GM19324 (cell line): ENCODE measurements around the gene ERVFRD-1.

Experiments
- ATAC-seq: cut with Tn5 transposase; IDR thresholded peaks from one replicate; pipeline ENCODE4 v1.9.1; 2021; ENCODE audit warnings: mild to moderate bottlenecking, moderate library complexity; ENCODE audit not compliant: unreplicated experiment, low FRiP score

Gene ERVFRD-1, protein sequence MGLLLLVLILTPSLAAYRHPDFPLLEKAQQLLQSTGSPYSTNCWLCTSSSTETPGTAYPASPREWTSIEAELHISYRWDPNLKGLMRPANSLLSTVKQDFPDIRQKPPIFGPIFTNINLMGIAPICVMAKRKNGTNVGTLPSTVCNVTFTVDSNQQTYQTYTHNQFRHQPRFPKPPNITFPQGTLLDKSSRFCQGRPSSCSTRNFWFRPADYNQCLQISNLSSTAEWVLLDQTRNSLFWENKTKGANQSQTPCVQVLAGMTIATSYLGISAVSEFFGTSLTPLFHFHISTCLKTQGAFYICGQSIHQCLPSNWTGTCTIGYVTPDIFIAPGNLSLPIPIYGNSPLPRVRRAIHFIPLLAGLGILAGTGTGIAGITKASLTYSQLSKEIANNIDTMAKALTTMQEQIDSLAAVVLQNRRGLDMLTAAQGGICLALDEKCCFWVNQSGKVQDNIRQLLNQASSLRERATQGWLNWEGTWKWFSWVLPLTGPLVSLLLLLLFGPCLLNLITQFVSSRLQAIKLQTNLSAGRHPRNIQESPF

DNA sequence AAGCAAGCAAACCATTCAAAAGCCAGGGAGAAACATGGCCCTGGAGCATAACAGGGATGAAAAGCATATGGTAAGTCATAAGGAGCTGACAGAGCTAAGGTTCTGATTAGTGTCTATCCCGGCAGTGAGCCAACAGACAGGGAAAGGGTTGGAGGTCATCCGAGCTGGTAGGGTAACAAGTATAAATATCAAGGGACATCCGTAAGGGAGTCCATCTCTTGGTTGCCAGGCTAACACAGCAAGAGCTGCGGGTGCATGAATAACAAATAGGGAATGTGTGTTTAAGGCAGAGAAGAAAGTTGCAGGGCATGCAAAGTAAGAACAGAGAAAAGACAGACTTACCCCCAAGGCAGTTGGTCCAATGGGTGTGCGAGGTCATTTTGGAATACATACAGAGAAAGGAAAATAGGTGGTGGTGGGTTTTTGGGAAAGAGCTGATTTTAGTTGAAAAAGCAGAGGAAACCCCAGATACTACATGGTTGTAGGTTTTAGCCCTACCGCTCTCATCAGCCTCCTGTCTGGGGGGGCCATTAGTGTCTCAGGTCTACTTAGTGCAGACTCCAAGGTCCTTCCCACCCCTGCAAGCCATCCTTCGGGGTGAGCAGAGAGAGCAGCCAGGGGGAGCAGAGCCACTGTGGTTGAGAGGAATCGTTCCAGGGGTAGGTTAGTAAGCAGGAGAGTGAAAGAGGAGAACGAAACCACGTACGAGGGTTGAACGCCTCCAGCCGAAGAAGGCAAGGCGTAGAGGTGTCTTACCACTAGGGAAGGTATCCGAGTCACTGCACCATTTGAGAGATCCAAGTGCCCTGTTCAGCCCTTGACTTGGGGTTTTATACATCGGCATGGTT lies at the start of gene ERVFRD-1:
Gene ERVFRD-1, minus strand, starts transcription at position 805 of the 848 bp plus-strand sequence. CDS start 6,415 bp downstream, outside the sequence.
- peak; percentile 46 for ATAC-seq

DNA sequence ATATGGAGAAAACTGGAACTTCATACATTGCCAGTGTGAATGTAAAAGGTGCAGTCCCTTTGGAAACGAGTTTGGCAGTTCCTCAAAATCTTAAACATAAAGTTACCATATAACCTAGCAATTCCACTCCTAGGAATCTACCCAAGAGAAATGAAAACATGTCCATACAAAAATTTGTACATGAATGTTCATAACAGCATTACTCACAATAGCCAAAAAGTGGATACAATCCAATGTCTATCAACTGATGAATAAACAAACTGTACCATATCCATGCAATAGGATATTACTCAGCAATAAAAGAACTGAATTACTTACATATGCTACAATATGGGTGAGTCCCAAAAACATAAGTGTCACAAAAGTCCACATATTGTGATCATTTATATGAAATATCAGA lies 48.7 kb upstream of the ERVFRD-1 start:
- no peak for ATAC-seq

DNA sequence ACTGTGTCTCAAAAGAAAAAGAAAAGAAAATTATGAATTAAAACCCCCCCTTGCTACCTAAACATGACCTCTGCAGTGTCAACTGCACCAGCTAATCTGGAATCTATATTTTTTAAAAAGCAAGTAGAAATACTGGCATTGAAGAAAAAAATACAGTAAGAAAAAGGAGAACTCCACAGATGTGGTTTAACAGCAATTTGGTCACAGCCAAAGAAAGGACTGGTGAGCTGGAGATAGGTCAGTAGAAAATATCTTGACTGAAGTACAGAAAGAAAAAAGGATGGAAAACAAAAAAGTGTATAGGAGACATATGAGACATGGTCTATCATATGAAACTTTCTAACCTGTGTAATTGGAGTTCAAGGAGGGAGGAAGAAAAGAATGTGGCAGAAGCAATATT lies 44.1 kb upstream of the ERVFRD-1 start:
- ATAC-seq, result no peak

DNA sequence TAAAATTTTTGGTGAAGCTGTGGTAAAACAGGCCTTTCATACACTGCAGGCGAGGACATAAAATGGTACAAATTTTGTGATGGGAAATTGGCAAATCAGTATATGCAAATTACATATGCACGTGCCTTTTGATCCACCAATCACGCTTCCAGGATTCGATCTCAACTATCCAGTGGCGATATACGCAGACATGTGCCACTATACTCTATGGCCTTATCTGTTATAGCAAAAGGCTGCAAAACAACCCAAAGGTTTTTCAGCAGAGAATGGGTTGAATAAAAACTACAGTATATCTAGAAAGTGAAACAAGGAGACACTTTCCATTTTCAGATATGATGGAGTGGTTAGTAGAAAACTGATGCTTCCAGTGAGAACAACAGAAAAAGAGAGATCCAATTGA lies 41.9 kb upstream of the ERVFRD-1 start:
- ATAC-seq, result no peak

DNA sequence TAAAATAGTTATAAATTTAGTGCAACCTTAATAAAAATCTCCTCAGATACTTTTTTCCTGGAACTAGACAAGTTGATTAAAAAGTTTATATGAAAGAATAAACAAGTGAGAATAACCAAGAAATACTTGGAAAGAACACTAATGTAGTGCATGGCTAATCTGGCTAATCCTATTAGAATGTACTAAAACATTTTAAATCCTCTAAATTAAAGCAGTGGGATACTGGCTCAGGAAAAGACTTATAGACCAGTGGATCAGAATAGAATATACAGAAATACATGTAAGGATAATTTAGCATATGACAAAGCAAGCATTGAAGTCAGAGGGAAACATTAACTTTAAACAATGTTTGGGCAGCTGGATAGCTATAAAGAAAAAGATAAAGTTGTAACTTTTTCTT lies 41.1 kb upstream of the ERVFRD-1 start:
- no peak for ATAC-seq

DNA sequence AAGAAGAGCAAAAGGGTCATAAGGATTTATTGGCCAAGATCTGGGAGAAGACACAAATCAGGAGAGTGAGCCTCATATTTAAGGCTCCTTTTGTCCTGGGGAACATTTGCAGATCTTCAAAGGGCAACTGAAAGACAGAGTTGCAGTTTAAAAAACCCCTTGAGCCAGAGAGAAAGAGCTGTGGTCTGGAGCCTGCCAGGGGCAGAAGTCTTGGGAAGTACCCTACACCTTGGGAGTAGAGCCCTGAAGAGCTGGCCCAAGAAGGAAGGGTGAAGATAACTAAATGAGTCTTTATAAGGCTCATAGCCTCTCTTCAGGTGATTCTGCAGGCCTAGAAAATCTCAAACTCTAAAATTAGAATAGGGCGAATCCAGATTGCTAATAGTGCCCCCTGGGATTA lies 40.0 kb upstream of the ERVFRD-1 start:
- no peak for ATAC-seq

DNA sequence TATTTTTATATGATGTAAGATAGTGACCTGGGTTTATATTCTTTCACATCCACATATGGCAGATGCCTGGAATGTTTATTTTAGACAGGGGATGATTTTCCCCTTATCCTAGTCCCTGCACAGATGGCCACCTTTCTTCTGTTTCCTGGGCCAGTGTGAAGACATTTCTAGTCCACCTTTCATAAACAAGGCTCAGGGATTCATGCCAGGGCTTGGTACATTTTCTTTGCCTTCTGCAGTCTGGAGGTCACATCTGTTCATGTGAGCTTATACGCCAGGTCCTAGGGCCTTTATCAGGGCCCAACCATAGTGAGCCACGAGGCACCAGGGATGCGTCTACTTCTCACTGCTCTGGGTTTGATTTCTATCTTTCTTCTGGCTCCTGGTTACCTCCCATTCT lies 38.0 kb upstream of the ERVFRD-1 start:
- ATAC-seq, result no peak

DNA sequence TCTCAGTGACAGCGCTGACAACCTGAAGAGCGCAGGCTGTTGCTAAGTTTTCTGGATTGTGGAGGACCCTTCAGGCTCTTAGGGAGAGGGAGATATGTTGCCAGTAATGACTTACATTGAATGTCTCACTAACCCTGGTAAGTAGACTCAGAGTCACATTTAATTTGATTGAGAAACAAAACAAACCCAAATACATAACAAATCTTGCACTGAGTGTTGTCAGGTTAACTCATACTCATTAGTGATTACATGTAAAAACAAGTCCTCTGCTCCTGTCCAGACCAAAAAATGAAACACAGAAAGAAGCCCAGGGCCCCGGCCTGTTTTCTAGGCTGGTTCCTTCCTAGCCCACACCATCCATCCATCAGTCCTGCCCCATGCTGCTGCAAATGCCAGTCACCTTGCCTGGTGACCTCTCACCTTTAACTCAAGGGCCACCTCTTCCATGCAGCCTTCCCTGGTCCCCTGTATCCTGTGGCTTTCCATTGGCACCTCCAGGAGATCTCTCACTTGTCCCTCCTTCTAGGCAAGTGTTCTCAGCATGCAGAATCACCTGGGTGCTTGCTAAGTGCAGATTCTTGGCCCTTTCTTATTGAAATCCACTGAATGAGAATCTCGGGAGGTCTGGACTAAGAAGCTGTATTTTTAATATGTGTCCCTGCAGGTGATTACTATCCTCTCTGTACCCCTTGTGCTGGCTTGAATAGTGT lies 34.7 kb upstream of the ERVFRD-1 start:
- ATAC-seq, result no peak

DNA sequence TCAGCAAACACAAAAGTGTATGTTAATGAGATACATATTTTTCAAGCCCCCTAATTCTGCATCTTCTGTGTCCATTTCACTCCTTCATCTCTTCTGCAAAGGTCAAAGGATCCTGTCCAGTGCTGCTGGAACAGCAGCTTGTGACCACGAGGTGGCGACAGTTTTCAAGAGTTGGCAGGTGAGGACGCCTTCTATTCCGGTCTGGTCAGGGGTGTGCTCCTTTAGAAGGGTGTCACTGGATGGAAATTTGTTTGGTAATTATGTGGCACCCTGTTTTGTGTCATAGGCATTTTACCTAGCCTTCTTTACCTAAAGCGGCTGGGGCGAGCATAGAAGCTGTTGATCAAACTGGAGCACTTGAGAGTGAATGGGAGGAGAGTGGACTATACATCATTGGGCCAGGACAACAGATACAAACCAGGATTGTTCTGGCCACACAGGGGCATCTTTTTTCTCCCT lies 32.9 kb upstream of the ERVFRD-1 start:
- ATAC-seq, result no peak

DNA sequence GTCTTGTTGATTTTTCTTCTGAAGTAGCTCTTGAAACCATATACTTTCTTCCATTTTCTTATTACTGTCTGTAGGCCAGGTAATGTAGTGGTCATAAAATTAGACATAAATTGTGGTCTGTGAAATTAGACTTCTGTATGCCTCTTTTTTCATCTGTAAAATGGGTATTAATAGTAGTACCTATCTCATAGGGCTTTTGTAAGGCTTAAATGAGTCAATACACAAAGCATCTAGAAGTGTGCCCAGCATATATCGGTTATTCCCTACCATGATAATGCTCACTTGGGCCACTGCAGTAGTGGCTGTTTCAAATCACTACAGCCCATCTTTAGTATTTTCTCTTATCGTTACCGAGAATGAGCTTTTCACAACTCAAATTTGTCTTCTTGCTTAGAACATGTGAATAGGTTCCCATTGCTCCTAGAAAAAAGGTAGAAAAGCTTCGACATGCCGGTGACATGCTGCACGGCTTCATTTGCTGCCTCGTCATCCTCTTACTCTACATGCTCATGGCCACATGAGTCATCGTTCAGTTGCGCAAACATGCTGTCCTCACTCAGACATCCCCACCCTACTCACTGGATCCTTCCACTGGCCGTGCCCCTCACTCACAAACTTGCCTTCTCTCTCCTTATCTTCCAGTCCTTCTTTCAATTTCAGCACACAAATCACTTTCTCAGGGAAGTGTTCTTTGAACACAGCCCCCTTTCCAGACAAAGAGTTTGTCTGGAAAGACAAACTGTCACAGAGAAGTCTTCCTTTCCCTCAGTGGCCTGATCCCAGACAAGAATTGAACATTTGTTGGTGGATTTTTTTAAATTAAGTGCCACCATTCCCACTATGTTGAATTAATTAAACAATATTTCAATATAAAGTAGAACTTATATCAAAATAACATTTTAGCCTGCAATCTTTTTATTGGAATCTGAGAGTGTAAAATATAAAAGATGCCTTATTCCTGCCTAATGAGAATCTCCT lies 32.2 kb upstream of the ERVFRD-1 start:
- no peak for ATAC-seq

DNA sequence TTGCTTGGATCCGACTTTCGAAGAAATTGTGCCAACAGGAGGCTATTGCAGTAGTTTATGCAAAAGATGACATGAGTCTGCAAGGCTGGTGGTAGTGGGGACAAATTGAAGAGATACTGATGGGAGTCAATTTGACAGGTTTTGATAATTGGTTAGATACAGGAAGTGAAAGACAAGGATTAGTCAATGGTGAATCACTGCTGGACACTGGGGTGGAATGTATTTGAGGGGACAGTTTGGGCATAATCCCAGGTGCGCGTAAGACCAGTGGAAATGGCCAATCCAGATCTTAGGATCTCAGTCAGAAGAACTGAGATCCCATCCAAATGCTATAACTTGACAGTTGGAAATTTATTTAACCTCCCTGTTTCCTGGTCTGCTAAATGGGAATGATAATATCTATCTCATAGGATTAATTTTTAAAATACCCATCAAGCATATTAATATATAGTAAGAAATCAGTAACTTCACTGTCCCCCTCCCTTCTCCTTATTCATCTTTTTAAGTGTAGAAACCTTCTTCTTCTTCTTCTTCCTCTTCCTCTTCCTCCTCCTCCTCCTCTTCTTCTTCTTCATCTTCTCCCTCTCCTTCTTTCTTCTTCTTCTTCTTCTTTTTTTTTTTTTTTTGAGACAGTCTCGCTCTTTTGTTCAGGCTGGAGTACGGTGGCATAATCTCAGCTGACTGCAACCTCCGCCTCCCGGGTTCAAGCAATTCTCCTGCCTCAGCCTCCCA lies 30.9 kb upstream of the ERVFRD-1 start:
- no peak for ATAC-seq

DNA sequence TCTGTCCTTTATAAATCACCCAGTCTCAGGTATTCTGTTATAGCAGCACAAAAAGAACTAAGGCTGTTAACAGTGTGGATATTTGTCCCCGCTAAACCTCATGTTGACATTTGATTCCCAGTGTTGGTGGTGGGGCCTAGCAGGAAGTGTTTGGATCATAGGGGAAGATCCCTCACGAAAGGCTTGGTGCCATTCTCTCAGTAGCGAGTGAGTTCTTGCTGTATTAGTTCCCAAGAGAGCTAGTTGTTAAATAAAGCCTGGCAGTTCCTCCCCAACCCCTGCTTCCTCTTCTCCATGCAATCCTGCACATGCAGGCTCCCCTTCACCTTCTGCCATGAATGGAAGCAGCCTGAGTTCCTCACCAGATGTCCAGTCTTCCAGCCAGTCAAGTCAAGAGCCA lies 29.8 kb upstream of the ERVFRD-1 start:
- no peak for ATAC-seq

DNA sequence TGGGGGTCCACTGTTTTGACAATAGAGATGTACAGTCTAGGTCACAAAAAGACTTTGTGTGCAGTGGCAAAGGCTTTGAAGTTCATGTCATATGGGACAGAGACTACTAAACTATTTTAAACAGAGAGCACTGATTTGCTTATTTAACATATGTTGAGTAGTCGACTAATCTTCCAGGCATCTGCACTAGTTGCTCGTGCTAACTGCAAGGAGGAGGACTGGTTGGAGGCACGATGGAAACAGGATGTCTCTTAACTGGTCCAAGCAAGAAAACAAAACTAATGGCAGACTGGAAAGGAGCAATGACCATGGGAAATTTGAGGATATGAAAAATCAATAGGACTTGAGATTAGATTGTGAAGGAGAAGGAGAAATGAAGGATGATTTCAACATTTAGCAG lies 28.5 kb upstream of the ERVFRD-1 start:
- no peak for ATAC-seq

DNA sequence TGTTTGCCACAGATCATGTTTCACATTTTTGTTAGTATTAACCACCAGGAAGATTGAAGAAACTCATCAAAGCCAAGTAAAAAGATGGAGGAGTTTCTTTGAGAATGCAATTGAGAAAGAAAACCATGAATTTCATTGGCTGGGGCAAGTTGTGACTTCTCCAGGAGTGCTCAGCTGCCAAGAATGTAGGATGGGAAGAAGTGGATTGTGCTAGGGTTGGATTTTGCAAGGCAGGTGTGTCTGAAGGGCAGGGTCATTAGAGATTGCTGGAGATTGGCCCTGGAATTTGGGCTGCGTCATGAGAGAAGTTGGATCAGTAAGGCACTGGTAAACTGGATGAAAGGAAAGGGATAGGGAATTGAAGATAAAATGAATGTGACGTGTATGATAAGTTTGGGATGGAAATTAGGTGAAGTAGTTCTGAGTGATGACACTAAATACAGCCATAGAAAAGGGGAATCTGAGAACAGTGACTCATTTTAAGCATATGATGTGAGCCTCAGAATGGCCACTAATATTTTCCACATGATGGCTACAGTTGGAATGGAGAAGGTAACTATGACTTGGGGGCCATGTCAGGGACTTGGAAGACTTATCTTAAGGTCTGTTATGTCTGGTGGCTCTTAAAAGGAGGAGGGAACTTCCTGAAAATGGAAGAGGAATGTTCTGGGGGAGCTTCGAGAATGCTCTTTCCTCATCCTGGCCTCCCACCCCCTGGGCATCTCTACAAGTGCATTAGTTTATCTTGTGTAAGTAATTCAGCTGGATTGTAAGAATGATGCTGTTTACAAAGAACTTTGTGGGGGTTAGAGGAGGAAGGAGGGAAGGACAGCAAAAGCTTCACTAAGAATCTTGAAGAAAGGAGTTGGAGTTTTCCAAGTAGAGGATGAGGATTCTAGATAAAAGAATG lies 27.8 kb upstream of the ERVFRD-1 start:
- ATAC-seq, result no peak

DNA sequence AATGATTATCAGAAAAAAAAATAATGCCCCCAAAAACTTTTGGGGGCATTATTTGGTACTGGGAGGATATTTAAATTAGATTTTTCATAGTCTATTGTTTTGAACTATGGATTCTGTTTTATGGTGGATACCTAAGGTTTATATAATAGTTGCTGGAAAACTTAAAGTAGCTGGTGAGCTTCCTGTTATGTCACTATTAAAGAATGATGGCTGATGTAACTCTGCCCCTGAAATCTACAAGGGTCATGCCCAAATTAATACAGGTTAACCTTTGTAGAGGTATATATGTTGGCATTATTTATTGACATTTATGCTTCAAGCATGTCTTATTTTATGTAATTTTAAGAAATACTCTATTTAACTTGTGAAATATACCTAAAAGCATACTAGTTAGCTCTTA lies 25.3 kb upstream of the ERVFRD-1 start:
- ATAC-seq, result no peak

DNA sequence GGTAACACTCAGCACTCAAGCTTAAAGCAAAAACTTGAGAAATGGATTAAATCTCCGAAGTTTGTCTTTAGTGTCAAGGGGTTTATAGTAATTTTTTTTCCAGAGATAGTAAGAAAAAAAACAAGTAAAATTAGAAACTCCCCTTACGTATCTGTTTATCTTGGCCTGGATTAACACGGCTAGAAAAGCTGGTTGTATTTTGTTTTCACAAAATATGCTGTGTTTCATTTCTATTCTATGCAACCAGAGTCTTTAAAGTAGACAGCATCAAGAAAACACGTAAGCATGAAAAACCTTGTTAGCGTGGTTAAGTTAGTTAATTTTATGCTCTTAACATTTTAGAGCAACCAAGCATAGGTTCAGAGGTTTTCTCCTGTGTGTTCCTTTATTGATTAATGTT lies 21.8 kb upstream of the ERVFRD-1 start:
- no peak for ATAC-seq

DNA sequence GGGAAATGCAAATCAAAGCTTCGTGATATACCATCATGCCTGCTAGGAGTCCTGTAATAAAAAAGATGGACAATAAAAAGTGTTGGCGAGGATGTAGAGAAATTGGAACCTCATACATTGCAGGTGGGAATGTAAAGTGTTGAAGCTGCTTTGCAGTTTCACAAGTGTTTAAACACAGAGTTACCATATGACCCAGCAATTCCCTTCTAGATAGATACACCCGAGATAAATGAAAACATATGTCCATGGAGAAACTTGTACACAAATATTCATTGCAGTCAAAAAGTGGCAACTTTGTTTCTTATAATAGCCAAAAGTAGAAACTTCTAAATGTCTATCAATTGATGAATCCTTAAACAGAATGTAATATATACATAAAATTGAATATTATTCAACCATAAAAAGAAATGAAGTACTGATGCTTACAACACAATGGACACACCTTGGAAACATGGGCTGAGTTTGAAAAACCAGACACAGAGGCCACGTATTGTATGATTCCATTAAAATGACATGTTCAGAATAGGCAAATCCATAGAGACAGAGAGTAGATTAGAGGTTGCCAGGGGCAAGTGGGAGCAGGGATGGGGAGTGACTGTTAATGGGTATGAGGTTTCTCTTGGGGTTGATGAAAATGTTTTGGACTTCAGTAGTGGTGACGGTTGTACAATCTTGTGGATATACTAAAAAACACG lies 20.8 kb upstream of the ERVFRD-1 start:
- no peak for ATAC-seq
